CD4-positive, alpha-beta T cell (primary cell): ENCODE measurements around the gene RPL15. TPM values are rescaled to one million over a fixed set of nuclear protein-coding genes. Genes with fewer than 3 reads are reported as not detected.
A peak's percentile ranks its signal among the peaks of the same experiment; 100 is the strongest.

Experiments
- ATAC-seq: fragments of 200-7000 bp; cut with Tn5 transposase; one replicate; pipeline ENCODE4 v1.10.0; 2022; ENCODE audit warnings: mild to moderate bottlenecking; ENCODE audit not compliant: poor library complexity
- CTCF ChIA-PET: fragments of 350-600 bp; sonication (Branson Sonifier 250); formaldehyde crosslinking; loops from one replicate; lab custom pipeline; 2021; ENCODE audit warnings: antibody characterized with exemption, inconsistent platforms; lab: Charles Lee
- POLR2A ChIA-PET: fragments of 350-600 bp; sonication (Branson Sonifier 250); formaldehyde crosslinking; loops from one replicate; lab custom pipeline; 2021; ENCODE audit warnings: antibody characterized with exemption, inconsistent platforms; lab: Charles Lee
- DNase-seq, 14 experiments: peaks; one replicate each; pipeline ENCODE4 v3.0.0-alpha.2; 2013 to 2020; ENCODE audit warnings: mixed read lengths in 2 of 14
- H3K27ac ChIP-seq, 2 donors: one replicate each; pipeline versions ENCODE4 v1.5.1 to v1.7.0; 2013; ENCODE audit warnings: low read length in 2 of 2, low read depth in 1 of 2, mild to moderate bottlenecking in 1 of 2
- H3K27me3 ChIP-seq, 2 experiments: 1 replicate in 1 of 2; 2 replicates in 1 of 2; pipeline versions ENCODE4 v1.6.1 to v1.7.0; 2013; ENCODE audit warnings: low read length in 2 of 2, control low read depth in 1 of 2, mild to moderate bottlenecking in 1 of 2, moderate library complexity in 1 of 2; ENCODE audit not compliant: insufficient read depth in 2 of 2, control insufficient read depth in 1 of 2
- H3K36me3 ChIP-seq: one replicate; pipeline ENCODE4 v1.6.1; 2013; ENCODE audit warnings: low read length, control low read depth; ENCODE audit not compliant: insufficient read depth
- H3K4me1 ChIP-seq: one replicate; pipeline ENCODE4 v1.6.1; 2013; ENCODE audit warnings: low read length, control low read depth; ENCODE audit not compliant: insufficient read depth
- H3K4me3 ChIP-seq: one replicate; pipeline ENCODE4 v1.5.1; 2013; ENCODE audit warnings: mild to moderate bottlenecking, low read length, moderate library complexity
- H3K9me3 ChIP-seq, 2 experiments: 1 replicate in 1 of 2; 2 replicates in 1 of 2; pipeline versions ENCODE4 v1.6.1 to v1.7.0; 2013; ENCODE audit warnings: low read length in 2 of 2, mild to moderate bottlenecking in 2 of 2, control low read depth in 1 of 2, moderate library complexity in 1 of 2; ENCODE audit not compliant: control insufficient read depth in 1 of 2, insufficient read depth in 1 of 2
- H3K27ac Mint-ChIP-seq: one replicate; pipeline ENCODE4 v1.8.0; 2020; ENCODE audit warnings: mixed read lengths
- H3K27me3 Mint-ChIP-seq: one replicate; pipeline ENCODE4 v1.8.0; 2021; ENCODE audit warnings: mixed read lengths
- H3K36me3 Mint-ChIP-seq: one replicate; pipeline ENCODE4 v1.8.0; 2021; ENCODE audit warnings: low read depth, mixed read lengths
- H3K4me1 Mint-ChIP-seq: one replicate; pipeline ENCODE4 v1.8.0; 2021; ENCODE audit warnings: low read depth, mixed read lengths
- H3K4me3 Mint-ChIP-seq: one replicate; pipeline ENCODE4 v1.8.0; 2020; ENCODE audit warnings: mild to moderate bottlenecking, mixed read lengths
- H3K9me3 Mint-ChIP-seq: one replicate; pipeline ENCODE4 v1.8.0; 2020; ENCODE audit warnings: mixed read lengths
- intact Hi-C, 2 experiments: fragments of 100-400 bp; cut with DNase I in 1 of 2; cut with micrococcal nuclease in 1 of 2; formaldehyde crosslinking; loops; one replicate each; pipeline versions ENCODE4 v1.15.1 to v1.9.0; 2023 to 2025; cut with DNase I, micrococcal nuclease
- total RNA-seq, 174 experiments: library from RNA in 2 of 174; stranded (reverse) in 2 of 174; gene quantifications; one replicate each; pipeline ENCODE4 v1.2.3 and lab custom pipeline; 2021 to 2026
- TF ChIP-seq, protein P1 (sequence below): fragments of 200-600 bp; IDR thresholded peaks from one replicate; pipeline ENCODE4 v1.8.0; 2022; ENCODE audit warnings: antibody characterized with exemption, mild to moderate bottlenecking

The RPL15 gene
- total RNA-seq, 2 experiments from 2014 or later, result 2,331 to 2,343 TPM

DNA sequence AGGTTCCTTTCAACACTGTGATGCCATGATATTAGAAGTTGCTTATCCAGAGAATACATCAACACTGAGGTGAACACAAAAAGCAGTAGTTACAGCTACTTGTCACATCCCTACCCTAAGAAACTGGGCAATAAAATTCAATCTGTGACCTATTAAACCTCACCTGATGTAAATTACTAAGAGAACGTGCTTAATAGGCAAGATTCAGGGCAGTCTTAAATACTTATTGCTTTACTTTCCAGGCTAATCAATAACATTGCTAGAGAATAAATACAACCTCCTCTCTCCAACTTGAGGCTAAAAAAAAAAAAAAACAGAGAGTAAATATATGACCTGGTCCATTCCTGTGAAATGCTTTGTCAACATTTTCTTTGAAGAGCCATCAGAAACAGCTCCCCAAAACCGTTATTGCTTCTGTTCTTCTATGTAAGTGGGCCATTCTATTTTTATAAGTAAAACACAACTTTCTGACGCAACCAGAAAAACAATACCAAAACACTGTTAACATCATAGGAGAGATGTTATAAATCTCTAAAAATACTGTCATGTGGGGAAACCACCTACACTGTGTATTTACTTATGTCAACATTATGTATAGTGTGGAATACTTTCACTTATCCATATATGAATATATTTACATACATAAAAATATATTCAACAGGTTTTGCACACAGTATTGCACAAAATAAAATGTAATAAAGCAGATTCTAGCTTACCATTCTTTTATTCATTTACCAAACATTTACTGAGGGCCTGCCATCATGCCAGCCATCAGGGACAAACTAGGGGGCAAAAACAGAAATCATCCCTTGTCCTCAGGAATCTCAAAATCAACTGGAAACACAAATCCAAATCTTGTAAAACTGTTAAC is 2.8 kb upstream of the RPL15 start:
- H3K27me3 Mint-ChIP-seq, result no peaks in the 10 kb centered on the region
- intact Hi-C loops, result loop anchor here in 1 of 2 experiments (10.0 kb wide), 1 partner anchor 1871 kb away; the partner anchor contains the start of gene NGLY1
- POLR2A ChIA-PET, result no interaction called here

DNA sequence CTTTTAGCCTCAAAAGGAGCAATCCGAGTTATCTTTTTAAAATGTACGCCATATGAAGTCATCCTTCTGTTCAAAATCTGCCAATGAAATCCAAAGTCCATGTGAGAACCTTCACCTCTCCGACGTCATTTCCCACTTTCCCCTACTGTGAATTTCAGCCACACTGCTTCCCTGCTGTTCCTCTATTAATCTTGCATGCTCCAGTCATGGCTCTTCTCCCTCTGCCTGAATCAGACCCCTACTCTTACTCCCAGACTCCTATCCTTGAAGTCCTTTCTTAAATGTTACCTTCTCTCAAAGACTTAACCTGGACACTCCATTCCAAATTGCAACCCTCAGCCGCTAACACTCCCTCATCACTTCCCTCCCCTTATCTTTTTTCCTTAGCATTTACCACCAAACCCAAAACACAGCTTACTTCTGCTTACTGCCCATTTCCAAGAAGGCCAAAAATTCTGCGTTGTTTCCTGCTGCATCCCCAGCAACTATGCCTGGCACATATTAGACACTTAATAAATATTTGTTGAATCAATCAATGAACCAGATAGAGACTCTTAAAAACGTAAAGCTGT is 1.3 kb upstream of the RPL15 start:
- Mint-ChIP-seq H3K4me1 (peaks cover 62% of the 10 kb centered on the region), H3K9me3 (no peaks in the 10 kb centered on the region)
- H3K36me3 ChIP-seq, result peaks cover 28% of the 10 kb centered on the region

More for the DNA sequence above, 2.8 kb upstream of the RPL15 start:
- Histone ChIP-seq H3K27me3 (no peaks in the 10 kb centered on the region), H3K27ac (no peak overlapping the region), H3K4me1 (peaks cover 27% of the 10 kb centered on the region), H3K4me3 (no peak overlapping the region), H3K36me3 (peaks cover 16% of the 10 kb centered on the region), H3K9me3 (no peaks in the 10 kb centered on the region)
- ATAC-seq (no peak), DNase-seq (no peak)
- no peaks in the 10 kb centered on the region for H3K9me3 Mint-ChIP-seq
- peak overlapping the region; percentile 47 for H3K4me3 Mint-ChIP-seq
- CTCF ChIA-PET, result interaction anchor here (0.7 kb wide), 1 partner anchor 13 kb away, joined by 3 read pairs; no protein-coding TSS in a partner anchor
- peaks cover 46% of the 10 kb centered on the region for H3K4me1 Mint-ChIP-seq
- TF ChIP-seq, protein P1, sequence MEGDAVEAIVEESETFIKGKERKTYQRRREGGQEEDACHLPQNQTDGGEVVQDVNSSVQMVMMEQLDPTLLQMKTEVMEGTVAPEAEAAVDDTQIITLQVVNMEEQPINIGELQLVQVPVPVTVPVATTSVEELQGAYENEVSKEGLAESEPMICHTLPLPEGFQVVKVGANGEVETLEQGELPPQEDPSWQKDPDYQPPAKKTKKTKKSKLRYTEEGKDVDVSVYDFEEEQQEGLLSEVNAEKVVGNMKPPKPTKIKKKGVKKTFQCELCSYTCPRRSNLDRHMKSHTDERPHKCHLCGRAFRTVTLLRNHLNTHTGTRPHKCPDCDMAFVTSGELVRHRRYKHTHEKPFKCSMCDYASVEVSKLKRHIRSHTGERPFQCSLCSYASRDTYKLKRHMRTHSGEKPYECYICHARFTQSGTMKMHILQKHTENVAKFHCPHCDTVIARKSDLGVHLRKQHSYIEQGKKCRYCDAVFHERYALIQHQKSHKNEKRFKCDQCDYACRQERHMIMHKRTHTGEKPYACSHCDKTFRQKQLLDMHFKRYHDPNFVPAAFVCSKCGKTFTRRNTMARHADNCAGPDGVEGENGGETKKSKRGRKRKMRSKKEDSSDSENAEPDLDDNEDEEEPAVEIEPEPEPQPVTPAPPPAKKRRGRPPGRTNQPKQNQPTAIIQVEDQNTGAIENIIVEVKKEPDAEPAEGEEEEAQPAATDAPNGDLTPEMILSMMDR, result no peak
- H3K36me3 Mint-ChIP-seq, result peaks cover 38% of the 10 kb centered on the region
- no peak overlapping the region for H3K27ac Mint-ChIP-seq

More for the DNA sequence above, 1.3 kb upstream of the RPL15 start:
- POLR2A ChIA-PET, result interaction anchor here (1.1 to 3.5 kb wide), 11 partner anchors 9 to 1868 kb away, joined by 5 to 95 read pairs (median 16); partner anchors contain the start of gene NGLY1
- no peaks in the 10 kb centered on the region for H3K27me3 Mint-ChIP-seq
- DNase-seq (no peak), ATAC-seq (no peak)
- CTCF ChIA-PET, result interaction anchor here (1.6 kb wide), 1 partner anchor 33 kb away, joined by 7 read pairs; no protein-coding TSS in a partner anchor
- Histone ChIP-seq H3K4me1 (peaks cover 29% of the 10 kb centered on the region), H3K9me3 (no peaks in the 10 kb centered on the region), H3K27ac (no peak overlapping the region), H3K4me3 (peak overlapping the region; percentile 94), H3K27me3 (no peaks in the 10 kb centered on the region)
- H3K4me3 Mint-ChIP-seq, result peak overlapping the region; percentile 99
- H3K36me3 Mint-ChIP-seq, result peaks cover 43% of the 10 kb centered on the region
- TF ChIP-seq, protein P1, result no peak
- H3K27ac Mint-ChIP-seq, result peak overlapping the region; percentile 98
- intact Hi-C loops, result loop anchor here in 1 of 2 experiments (5.0 to 10.0 kb wide), 2 partner anchors 108 to 1869 kb away; partner anchors contain the start of genes NGLY1 and UBE2E1
